Epidermal melanocyte (primary cell): ENCODE data around the gene XYLB.

Source experiments
- DNase-seq: peaks from one replicate; pipeline ENCODE4 v3.0.0; 2011; ENCODE audit warnings: low spot score; ENCODE audit not compliant: insufficient read length

XYLB gene

GRCh38 chr3:38362825-38363224, 16.2 kb downstream of the XYLB start:
- DNase-seq, result no peak

DNA sequence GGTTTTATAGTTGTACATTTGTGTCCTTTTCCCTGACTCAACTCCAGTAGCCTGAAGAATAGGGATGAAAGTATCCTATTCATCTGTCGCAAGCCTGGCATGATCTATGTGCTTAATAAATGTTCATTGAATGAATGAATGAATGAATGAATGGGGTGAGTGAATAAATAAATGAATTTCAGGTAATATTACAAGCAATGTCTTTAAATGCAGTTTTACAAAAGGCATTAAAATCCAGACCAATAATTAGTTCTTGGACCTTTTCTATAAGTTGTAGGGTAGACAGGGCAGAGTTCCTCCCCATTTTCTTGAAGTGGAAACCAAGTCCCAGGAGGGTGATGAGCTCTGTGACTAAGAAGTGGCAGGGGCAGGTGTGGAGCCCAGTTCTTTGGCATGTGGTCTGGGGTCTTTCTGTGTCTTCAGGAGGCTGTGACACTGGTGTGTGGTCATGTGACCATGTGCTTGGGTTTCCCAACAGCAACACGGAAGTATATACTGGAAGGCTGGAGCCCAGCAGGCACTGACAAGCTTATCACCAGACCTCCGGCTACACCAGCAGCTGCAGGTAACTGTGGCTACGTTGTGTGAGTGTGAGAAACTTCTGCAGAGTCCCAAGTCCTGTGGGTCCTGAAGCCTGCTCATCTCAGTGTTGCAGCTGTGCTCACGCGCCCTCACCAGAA, 18.3 kb downstream of the XYLB start:
- no peak for DNase-seq

DNA sequence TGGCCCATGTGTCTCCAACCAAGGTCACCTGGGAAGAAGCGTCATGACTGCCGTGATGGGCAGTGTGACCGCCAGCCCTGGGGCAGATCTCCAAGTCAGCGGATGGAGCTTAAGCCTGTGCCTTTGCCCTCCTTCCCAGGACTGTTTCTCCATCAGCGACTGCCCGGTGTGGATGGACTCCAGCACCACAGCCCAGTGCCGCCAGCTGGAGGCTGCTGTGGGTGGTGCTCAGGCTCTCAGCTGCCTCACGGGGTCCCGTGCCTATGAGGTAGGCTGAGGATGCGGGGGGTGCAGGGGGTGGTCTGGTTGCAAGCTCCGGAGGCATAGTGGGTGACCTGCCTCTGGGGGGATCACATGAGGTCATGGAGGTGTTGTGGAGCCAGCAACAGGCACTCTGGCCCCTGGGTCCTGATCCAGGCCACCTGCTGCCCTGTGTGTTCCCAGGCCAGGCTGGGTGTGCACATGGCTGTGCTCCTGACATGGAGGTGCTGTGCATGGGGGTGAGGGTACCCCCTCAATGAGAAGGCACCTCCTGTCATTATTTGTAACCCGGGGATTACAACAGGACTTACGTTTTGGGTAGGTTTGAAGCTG, 19.0 kb downstream of the XYLB start:
- DNase-seq, result no peak

DNA sequence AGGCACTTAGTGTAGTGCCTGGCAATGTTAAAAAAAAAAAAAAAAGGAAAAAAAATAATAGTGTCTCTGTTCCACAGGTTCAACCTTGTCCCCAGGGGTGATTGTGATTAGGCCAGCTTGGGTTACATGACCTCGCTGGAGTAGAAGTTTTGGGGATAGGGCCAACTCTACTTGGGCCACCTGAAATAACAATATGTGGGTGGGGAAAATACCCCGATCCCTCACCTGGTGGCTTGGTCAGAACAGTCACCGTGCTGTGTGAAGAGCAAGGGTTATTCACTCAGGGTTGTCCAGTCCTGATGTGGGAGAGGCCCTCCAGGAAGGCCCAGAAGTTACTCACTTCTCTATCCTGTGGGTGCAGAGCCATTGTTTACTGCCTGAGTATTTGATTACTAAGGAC, 19.5 kb downstream of the XYLB start:
- DNase-seq, result no peak

- DNase-seq, result no peak
These were observed 21.2 kb downstream of the XYLB start for GRCh38 chr3:38367779-38368178.

GRCh38 chr3:38368238-38368637, 21.7 kb downstream of the XYLB start:
- no peak for DNase-seq

DNA sequence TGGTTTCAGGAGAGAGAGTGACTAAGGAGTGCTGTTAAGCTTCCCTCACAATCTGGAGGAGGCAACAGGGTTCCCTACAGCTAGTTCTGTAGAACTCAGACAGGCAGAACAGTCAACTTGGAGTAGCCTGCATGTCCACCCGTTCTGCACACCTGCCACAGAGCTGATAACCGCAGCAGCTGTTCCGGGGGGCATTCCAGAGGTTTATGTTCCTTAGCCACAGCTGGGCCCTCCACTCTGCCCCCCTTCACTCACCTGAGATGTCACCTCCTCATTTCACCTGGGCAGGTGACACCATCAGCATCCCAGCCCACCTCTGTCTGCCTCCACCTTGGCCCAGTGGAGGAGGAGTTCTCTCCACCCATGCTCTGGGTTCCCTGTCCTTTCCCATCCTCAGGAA, 22.6 kb downstream of the XYLB start:
- no peak for DNase-seq

DNA sequence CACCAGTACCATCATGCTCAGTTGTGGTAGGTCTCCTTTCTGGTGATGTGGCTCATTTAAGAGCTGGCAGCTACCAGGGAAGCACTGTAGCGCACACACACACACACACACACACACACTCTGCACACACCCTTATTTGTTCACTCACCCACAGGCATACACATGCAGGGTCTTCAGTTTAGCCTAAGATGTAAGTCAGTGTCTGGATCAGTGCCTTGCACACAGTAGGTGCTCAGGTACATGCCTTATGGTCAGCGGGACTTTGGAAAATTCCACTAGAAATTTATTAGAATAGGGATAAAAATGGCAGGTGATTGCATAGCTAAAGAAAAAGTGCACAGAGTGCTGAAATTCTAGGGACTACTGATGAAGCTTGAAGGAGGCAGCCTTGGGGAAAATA, 23.6 kb downstream of the XYLB start:
- no peak for DNase-seq

DNA sequence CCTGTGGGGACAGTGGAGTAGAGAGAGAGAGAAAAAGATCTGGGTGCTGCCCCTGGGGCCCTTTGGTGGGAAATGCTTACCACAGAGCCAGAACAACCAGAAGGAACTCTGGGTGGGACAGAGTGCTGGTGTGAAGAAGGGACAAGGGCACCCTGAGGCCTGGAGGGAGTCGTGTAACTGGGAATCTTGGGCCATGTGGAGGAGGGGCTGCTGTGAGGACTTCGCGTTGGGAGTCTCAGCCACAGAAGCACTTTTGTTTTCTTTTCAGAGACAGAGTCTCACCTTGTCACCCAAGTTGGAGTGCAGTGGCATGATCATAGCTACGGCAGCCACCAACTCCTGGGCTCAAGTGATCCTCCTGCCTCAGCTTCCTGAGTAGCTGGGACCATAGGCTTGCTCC, 24.3 kb downstream of the XYLB start:
- no peak for DNase-seq

- no peak for DNase-seq
These were observed 25.1 kb downstream of the XYLB start for GRCh38 chr3:38371541-38372213.

DNA sequence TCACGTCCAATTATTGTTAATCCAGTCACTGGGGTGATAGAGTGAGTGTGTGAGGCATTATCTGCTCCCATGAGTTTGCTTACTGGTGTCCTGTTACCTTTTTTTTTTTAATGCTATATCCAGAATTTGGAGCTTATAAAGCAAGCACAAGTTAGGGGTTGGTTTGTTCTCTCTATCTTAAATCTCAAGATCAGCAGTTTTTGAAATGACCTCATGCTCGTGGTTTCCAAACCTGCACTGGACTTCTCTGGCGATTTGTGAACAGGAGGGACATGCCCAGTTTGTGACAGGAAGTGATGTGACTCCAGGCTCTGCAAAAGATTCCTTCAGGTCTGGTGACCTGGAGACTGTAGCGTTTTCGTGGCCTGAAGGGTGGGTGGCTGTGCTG, 25.6 kb downstream of the XYLB start:
- no peak for DNase-seq

DNA sequence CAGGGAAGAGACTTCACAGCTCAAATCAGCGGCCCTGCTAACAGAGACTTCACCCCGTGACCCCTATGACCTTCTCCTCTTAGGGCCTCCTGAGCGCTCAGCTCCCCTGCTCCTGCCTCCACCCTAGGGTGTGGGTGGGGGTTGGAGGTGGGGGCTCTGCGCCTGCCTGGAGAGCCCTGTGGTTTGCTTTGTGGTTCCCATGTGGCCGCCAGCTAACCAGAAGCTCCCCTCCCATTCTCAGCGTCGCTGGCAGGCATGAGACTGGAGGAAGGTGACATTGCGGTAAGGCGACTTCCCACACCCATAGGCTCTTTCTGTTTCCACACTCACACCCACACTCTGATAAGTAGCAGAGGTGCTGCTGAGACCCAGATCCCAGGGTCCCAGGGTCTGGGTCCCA, 27.6 kb downstream of the XYLB start:
- no peak for DNase-seq

- no peak for DNase-seq
These were observed 28.5 kb downstream of the XYLB start for GRCh38 chr3:38375072-38375471.

- DNase-seq, result no peak
These were observed 29.0 kb downstream of the XYLB start for GRCh38 chr3:38375488-38376097.

DNA sequence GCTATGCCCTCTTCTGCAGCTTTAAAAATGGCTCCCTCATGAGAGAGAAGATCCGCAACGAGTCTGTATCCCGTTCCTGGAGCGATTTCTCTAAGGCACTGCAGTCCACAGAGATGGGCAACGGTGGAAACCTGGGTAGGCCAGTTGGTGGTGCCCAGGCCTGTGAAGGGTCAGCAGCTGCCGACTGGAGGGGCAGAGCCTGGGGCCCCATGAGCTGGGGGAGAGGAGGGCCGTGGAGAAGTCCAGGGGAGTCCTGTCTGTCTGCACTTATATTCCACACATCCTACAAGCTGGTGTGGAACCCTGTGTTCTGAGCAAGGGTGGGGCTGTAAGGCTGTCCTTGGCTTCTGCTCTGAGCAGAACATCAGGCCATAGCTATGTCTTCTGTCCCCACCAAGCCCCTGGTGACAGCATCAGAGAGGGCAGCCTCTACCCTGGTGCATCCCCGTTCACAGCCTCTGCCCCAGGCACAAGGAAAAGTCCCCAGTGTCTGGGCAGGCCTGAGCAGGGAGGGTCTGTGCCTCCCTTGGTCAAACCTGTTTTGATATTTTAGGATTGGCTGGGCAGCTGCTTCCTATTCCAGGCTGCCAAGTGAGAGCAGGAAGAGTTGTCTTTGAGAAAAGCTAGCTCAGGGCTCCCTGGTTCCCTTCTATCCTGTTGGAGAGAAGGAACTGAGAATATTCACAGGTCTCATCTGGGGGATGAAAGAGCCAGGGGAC, 29.7 kb downstream of the XYLB start:
- DNase-seq, result no peak

GRCh38 chr3:38379201-38379770, 32.7 kb downstream of the XYLB start:
- no peak for DNase-seq

DNA sequence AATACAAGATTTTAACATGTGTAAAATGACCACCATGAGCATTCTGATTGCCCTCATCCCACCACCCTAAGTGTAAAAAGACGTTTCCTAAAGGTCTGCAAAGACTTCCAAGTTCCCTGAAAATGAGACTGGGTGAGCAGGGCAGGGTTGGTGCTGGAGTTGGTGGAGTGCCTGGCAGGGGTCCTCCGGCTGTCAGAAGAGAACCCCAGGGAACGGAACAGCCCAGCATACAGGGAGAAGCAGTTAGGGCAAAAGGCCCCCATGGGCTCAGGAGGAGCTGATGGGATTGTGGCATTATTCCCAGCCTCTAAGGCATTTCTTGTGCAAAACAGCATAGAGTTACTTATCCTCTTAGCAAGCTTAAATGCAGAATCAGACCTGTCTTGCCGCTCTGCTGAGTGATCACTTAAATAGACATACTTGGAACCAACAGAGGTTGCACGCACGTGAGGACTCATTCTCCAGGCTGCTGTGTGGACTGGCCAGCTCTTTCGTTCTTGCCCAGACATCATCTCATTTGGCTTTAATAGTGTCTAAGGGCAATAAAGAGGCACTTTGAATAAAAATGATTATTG, 36.0 kb downstream of the XYLB start:
- no peak for DNase-seq

- DNase-seq, result no peak
These were observed 36.7 kb downstream of the XYLB start for GRCh38 chr3:38383156-38383875.

- DNase-seq, result no peak
These were observed 40.6 kb downstream of the XYLB start for GRCh38 chr3:38386992-38387750.

GRCh38 chr3:38387862-38388261, 41.3 kb downstream of the XYLB start:
- no peak for DNase-seq
